Stimulated activated CD4-positive, alpha-beta T cell treated with anti-CD3 and anti-CD28 coated beads, Interleukin-2, amount 100 ng/mL, for 48 hours (primary cell): ENCODE data around the gene AGPAT2.

ENCODE experiments used
- DNase-seq, 2 donors: peaks; one replicate each; pipeline ENCODE4 v3.0.0-alpha.2; 2020

Gene AGPAT2

DNA sequence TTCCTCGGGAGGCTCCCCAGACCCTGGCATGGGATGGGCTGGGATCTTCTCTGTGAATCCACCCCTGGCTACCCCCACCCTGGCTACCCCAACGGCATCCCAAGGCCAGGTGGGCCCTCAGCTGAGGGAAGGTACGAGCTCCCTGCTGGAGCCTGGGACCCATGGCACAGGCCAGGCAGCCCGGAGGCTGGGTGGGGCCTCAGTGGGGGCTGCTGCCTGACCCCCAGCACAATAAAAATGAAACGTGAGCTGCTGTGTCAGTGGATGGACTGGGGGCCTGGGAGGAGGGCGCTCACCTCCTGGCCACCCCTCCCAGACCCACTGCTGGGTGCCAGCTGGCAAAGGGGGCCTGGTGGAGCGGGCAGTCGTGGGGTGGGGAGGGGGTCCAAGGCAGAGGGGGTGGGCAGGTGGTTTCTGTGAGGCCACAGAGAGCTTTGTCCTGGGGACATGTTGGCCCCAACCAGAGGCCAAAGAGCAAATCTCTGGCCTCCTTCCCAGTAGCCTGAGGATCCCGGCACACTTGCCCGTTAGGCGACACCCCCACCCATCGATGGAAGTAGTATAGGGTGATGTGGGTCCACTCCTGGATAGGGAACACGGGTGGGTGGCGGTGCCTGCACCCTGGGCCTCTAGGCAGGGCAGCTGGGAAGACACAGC, 14.7 kb downstream of the AGPAT2 start:
- DNase-seq: no peak

DNA sequence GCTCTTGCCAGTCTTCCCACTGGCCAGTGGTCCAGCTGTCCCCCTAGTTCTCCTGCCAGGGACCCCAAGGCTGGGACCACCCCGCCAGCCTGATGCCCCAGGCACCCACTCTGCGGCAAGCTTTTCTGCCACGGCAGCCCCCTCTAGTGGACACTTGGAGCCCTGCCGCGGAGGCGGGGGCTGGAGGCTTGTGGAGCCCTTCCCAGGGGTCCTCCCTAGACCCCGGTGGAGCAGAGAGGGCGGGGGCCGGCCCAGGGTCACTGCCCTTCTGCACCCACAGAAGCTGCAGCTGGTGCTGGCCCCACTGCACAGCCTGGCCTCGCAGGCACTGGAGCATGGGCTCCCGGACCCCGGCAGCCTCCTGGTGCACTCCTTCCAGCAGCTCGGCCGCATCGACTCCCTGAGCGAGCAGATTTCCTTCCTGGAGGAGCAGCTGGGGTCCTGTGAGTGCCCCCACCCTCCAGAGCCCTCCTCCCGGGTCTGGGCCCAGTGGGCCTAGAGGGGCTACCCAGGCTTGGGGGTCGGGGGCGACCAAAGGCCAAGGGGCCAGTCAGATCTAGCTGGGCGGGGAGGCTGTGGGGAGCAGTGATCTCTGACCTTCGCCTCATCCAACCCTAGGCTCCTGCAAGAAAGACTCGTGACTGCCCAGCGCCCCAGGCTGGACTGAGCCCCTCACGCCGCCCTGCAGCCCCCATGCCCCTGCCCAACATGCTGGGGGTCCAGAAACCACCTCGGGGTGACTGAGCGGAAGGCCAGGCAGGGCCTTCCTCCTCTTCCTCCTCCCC, 15.4 kb downstream of the AGPAT2 start:
- DNase-seq: peak; percentile 43 to 54

DNA sequence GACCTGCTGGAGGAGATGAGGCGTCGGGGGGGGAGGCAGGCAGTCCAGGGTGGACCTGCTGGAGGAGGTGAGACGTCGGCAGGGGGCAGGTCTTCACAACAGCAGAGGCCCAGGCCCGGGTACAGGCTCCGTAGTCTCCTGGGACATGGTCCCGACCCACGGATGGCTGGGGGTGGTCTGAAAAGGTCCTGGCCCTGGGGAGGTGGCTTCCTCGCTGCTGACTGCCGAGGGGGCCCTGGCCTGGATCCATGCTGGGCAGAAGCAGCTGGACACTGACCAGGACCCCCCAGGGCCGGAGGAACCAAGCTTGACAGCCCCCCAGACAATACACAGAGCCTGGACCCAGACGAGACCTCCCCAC, 16.0 kb downstream of the AGPAT2 start:
- DNase-seq: no peak

DNA sequence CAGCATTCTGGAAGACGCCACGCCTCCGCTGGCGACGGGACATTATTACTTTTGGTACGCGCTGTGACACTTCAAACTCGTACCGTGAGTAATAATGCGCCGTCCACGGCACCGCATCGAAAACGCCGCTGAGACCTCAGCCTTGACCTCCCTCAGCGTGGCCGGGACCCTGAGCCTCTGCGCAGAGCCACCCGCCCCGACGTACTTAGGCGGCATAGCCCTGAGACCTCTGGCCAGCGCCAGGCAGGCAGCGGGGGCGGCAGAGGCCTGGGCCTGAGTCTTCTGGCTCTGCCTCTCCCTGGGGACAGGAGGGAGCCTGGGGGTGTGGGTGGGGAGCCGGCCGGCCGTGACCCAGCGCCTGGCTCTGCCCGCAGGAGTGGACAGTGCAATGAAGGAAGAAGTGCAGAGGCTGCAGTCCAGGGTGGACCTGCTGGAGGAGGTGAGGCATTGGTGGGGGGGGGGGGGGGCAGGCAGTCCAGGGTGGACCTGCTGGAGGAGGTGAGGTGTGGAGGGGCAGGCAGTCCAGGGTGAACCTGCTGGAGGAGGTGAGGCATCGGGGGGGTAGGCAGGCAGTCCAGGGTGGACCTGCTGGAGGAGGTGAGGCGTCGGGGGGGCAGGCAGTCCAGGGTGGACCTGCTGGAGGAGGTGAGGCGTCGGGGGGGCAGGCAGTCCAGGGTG, 16.5 kb downstream of the AGPAT2 start:
- DNase-seq: no peak

DNA sequence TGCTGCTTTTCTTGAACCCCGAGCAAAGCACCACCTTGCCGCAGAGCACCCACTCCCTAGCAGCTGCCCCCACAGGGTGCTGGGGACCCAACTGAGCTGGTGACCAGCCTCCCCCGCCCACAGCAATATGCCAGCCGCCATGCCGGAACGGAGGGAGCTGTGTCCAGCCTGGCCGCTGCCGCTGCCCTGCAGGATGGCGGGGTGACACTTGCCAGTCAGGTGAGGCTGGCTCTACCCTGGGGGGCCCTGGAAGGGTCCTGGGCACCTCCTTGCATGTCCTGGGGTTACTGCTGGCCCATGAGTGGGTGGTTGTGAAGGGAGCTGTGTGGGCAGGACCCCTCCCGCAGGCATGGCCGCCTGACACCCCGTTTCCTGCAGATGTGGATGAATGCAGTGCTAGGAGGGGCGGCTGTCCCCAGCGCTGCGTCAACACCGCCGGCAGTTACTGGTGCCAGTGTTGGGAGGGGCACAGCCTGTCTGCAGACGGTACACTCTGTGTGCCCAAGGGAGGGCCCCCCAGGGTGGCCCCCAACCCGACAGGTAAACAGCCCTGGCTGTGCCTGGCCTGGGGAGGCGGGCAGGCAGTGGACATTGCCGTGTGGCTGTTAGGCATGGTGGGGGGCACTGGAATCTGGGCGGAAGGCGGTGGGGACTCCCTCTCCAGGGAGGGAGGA, 17.3 kb downstream of the AGPAT2 start:
- no peak for DNase-seq

DNA sequence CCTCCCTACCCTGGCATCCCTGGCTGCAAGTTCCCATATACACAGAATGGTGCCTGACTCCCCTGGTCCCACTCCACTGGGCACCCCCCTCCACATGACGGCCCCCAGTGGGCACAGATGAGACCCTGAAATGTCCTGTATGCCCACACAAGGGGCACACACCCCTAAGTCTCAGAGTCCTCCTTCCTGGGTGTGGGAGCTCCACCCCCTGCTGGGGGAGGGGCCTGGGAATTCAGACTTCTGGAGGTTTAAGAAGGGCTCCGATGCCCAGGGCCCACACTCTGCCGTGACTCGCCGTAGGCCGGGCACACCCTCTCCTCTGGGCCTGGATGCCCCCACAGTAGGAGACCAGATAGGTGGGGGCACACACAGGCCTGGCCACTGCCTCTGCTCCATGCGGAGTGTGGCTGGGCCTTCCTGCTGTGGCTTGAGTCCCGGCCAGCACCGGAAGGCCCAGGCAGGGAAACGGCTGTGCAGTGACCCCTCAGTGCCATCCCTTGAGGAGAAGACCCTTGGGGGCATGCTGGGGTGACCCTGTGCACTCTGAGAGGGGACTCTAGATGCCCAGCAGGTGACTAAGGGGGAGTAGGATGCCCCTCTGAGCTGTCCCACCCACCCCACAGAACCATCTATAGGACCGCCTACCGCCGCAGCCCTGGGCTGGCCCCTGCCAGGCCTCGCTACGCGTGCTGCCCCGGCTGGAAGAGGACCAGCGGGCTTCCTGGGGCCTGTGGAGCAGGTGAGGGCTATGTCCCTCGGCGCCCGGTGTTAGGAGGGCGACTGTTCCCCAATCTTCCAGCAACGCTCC, 18.1 kb downstream of the AGPAT2 start:
- no peak for DNase-seq

DNA sequence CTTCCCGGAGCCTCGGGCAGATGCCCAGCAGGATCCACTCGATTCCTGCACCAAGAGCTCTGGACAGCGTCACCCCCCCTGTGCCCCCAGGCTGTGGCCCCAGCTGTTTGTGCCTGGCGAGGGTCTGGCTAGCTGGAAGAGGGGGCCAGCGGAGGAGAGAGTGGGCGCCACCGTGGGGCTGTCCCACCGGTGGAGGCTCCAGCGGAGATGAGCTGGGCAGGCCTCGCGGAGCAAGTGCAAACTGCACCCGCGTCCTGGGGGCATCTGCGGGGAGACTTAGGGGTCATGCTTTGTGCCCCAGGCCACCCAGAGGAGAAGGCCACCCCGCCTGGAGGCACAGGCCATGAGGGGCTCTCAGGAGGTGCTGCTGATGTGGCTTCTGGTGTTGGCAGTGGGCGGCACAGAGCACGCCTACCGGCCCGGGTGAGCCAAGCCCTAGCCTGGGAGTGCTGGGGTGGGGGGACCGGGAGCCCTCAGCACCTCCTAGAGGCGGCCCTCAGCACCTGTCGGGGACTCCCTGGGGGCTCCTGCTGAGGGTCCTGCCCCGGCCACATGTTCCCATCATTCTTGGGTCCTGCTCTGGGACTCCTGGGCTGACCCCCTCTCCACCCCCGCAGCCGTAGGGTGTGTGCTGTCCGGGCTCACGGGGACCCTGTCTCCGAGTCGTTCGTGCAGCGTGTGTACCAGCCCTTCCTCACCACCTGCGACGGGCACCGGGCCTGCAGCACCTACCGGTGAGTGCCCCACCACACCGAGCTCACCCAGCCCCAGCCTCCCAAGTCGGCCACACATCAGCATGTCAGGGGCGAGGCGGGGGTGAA, 19.1 kb downstream of the AGPAT2 start:
- no peak for DNase-seq

DNA sequence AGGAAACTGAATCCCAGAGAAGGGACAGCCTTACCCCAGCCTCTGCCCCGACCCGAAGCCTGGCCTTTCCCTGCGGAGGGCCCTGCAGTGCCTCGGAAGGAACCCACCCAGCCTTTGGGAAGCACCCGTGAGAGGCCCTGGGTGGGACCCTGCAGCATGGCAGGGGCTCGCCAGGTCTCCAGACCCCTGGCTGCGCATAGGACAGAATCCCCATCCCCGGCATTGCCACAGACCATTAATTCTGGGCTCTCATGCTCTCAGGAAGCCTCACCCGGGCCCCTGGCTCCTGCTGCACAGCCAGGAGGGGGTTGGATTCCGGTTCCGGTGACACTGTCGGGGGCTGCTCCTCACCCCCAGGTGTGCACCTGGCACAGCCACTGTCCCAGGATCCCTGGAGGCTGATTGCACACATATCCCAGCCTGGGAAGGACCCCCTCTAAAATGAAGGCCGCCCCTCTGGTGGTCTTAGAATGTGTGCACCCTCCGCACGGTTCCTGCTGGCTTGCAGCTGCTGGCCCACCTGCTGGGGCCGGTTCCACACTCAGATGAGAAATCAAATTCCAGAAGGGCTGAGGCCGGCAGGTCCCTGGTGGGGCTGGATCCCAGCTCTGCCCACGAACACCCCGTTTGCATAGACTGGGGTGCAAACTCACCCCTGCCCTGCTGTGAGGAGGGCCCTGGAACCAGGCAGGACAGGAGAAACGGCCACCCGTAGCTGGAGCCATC, 19.9 kb downstream of the AGPAT2 start:
- no peak for DNase-seq

DNA sequence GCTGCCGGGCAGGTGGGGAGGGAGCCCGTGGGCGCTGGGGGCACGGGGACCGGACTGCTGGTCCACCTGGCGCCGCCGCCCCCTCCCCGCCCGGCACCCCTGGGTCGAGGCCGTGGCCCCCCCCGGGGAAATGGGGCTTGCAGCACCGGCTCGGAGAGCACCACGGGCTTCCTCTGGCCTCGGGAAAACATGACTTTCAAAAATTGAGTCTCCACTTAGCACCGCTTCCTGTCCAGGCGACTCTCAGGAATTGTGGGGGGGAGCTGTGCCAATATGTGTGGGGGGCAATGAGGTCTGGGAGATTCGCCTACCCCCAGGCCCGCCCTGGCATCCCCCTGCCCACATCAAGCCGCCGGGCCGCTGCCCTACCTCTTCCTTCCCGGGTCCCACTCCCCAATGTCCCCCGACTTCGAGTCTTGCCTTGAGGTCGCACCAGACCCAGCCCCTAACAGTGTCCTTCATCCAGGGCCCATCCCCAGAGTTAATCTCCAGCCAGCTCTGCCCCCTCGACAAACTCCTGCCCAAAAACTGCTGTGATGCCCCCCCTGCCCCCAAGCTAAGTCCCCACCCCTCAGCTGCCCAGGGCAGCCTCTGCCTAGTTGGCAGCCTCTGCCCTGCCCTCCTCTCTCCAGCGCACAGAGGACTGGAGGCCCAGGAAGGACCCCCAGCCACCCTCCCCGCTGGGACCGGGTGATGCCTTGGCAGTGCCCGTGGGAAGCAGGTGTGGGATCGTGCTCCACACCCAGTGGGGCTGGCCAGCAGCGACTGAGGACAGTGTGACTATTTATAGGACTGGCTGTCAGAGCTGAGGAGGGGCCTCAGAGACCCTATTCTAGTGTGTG, 20.7 kb downstream of the AGPAT2 start:
- DNase-seq: no peak

DNA sequence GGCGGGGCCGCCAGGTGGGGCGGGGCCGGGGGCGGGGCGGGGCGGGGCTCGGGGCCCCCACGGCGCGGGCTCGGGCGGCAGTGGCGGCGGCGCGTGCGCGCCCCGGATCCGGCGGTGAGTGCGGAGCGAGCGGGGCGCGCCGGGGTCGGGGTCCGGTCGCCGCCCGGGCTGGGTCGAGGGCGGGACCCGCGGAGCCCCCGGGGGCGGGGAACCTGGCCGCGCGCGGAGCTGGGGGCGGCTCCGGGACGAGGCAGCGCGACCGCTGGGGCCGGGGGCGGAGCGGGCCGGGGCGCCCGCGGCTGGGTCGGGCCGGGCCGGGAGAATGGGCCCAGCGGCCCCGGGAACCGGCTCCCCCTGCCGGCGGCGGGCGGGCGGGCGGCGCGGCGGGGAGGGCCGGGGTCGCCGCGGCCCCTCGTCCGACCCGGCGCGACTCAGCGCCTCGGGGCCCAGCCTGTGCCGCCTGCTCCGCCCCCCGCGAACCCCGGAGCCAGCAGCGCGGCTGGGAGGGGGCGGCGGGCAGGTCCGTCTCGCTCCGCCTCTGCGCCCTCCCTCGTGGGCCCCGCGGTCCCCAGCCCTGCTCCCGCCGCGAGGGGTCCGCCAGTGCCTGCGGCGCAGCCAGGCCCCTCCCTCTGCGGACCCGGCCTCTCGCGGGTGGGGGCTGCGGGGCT, 21.4 kb downstream of the AGPAT2 start:
- DNase-seq: no peak

DNA sequence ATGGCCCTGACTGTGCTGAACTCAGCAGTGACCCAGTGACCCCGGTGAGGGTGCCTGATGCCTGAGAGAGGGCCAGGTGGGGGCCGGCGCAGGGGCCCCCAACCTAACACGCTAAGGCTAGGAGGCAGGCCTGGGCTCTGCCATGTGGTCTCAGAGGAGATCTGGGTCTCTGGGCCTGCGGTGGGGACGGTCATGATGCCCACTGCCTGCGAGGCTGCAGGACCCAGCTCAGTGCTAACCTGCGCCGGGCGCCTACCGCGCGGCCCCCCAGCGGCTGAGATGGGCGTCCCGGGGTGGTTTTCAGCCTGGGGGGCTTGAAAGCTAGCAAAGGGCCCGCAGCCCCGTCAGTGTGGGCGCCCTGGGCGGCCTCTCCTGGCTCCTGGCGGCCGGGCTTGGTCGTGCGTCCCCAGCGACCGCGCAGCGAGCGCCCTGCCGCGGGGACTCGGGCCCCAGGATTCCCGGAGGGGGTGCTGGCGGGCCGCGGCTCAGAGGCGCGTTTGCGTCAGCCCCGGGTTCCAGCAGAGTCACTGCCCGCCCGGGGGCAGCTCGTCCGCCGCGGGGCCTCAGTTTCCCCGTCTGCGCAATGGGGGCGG, 22.1 kb downstream of the AGPAT2 start:
- peak in 1 of 2 donors; percentile 30 for DNase-seq

DNA sequence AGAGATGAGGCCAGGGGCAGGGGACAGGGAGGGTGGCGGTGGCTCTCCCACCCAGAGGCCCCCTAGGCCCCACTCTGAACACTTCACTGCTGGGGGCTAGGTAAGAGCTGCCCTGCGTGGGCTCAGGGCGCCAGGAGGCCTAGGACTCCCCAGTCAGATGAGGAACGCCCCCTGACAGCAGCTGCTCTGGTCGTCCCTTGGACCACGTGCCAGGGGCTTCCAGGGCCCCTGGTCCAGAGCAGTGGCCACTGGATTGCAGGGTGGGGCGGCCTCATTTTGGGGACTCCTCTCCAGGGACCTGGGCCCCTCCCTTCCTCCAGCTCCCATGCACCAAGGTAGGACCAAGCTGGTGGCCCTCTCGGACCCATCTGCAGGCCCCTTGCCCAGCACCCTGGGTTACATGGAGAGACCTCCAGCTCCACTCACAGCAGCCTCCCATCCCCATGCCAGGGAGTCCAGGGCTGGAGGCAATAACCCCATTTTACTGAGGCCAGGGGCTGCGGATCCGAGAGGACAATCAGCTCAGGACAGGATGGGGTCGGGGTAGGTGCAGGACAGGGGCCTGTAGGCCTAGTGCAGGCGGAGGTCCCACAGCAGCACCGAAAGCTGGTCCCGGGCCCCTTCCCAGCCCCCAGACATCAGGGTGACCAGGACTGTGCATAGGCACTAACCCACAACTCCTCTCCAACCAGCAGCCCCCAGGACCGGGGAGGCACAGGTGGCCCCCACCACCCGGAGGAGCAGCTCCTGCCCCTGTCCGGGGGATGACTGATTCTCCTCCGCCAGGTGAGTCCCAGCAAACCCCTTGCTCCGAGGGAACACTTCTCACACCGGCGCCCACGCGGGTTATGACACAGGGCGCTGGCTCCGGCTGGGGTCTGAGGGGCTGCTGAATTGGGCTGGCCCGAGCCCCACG, 23.0 kb downstream of the AGPAT2 start:
- no peak for DNase-seq

DNA sequence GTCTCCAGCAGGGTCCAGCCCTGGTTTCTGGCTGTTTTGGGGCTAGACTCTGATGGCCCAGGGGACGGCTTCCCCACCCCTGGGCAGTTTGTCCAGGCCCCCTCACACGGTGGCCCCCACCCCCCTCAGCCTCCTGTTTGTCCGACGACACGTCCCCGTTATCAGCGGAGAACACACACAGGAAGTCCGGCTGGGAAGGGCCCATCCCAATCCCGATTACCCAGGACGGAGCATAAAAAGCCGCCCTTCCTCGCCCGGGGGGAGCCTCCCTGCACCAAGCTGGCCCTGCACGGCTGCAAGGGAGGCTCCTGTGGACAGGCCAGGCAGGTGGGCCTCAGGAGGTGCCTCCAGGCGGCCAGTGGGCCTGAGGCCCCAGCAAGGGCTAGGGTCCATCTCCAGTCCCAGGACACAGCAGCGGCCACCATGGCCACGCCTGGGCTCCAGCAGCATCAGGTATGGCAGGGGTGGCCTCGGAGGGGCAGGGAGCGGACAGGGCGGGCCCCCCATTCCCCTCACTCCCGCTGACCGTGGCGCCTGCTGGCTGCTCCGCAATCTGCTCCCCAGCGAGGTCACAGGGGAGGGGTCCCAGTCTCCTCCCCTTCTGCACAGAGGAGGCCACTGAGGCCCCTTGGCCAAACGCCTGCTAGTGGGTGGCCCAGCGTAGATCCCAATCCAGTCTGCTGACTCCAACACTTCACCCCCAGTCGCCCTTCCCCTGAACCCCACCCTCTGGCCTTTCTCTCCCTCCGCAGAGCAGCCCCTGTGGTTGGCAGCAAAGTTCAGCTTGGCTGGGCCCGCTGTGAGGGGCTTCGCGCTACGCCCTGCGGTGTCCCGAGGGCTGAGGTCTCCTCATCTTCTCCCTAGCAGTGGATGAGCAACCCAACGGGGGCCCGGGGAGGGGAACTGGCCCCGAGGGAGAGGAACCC, 24.3 kb downstream of the AGPAT2 start, which contains the start of gene EGFL7:
Gene EGFL7 (plus strand): TSS at position 261 of the 926 bp plus-strand sequence. CDS start 5,367 bp downstream, outside the sequence.
- no peak for DNase-seq

DNA sequence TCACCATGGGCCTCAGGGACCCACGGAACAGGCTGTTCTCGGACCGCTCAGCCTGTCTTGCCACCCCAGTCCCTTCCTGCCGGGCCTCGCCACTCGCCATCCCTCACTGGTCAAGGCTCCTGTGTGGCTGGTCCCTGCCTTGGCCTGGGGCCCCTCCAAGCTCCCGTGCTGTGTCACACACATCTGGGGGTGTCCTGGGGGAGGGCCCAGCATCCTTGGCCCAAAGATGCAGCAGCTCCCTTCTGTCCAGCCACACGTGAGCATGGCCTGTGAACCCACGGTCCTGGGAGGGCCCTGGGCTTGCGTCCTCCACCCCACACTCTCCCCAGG, 25.0 kb downstream of the AGPAT2 start:
- DNase-seq: no peak

DNA sequence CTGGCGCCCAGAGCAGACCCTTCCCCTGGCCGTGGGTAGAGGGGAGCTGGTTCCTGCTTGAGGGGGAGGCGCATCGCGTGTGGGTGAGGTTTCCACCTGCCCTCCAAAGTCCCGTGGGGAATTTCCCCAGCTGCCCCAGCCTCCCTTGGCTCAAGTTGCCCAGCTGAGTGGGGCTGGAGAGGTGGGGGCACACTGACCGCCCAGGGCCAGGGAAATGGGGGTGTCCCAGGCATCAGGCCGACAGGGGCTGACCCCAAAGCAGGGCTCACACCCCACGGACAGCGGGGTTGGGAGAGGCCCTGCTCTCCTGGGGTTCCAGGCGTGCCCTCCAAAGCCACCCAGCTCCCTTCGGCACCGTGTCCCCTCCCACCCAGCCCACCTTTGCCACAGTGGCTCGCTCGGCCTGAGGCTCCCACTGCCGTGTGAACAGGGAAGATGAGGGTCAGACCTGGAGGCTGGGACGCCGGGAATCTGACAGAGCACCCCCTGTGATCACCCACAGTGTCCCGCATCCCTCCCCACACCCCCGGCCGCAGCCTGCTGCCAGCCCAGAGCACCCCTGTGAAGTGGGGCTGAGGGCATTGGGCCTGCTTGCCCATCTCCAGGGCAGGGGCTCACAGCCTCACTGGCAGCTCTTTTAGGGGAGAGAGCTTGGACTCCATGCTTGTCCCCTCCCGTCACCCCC, 25.5 kb downstream of the AGPAT2 start:
- DNase-seq: no peak

DNA sequence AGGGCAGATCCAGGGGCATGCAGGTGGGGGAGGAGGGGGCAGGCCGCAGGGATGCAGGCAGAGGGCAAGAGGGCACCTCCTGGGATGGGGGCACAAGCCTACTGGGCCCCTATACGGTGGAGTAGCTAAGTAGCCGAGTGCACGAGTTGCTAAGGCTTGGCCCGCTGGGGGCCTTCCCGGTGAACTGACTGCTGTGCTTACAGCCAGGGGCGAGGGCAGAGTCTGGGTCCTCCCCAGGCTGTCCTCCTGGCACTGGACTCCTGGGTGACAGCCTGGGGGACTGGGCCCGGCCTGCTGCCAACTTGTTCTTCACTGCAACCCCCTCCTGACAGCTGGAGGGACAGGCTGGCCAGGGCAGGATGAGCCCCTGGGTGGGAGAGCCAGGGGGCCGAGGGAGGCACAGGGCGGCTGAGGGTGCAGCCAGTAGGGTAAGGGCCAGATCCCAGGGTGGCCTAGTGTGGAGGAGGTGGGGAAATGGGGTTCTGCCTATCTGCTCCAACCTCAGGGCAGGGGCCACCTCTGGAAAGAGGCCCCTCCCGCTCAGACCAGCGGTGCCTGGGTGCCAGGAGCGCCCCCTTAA, 26.2 kb downstream of the AGPAT2 start:
- no peak for DNase-seq
